ENCODE measurements around the gene ANKRD17. TPM values are rescaled to one million over a fixed set of nuclear protein-coding genes. Genes with fewer than 3 reads are reported as not detected.

Gene ANKRD17
- total and polyA plus RNA-seq, 9 of the 15 experiments (the other 6 are each of a cell fraction or from before 2014, with no cell fraction given), result 25.5 to 86.9 (median 52.2) TPM

DNA sequence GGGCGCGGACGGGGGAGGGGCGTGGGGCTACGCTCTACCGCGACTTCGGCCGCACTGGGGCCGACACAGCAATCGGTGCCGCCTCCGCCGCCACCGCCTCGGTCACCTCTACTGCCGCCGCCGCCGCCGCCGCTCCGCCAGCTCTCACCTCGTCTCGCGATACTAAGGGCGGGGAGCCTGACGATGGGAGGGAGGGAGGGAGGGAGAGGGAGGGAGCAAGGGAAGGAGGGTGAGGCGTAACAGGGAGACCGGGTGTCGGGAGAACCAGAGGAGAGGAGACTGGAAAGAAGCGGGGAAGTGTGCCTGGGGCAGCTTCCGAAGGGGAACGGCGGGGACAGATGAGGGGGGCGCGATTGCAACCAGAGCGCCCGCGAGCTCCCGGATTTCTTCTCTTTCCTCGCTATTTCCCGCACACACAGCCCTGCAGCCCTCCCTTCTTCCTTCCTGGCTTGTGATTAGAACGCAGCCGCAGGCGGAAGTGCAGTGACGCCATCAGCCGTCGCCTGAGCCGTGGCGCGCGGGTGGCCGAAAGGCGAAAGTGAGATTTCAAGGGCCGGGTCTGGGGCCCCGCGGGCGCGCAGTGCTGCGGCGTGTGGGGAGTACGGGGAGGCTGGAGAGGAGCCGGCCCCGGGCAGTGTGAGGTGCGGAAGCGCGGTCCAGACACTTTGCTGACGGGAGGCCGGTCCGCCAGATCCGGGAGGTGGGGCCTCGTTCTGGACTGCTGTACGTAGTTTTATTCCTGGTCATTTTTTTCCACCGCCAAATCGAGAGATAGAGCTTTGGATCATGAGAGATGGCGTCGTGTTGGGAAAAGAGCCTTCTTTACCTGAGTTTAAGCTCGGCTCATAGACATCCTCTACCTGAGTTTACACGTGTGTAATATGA is at the start of gene ANKRD17 (continued):
- TF ChIP-seq, protein P1, sequence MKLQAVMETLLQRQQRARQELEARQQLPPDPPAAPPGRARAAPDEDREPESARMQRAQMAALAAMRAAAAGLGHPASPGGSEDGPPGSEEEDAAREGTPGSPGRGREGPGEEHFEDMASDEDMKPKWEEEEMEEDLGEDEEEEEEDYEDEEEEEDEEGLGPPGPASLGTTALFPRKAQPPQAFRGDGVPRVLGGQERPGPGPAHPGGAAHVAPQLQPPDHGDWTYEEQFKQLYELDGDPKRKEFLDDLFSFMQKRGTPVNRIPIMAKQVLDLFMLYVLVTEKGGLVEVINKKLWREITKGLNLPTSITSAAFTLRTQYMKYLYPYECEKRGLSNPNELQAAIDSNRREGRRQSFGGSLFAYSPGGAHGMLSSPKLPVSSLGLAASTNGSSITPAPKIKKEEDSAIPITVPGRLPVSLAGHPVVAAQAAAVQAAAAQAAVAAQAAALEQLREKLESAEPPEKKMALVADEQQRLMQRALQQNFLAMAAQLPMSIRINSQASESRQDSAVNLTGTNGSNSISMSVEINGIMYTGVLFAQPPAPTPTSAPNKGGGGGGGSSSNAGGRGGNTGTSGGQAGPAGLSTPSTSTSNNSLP (IDR thresholded peaks at IDR 0.05; ENCODE audit: borderline replicate concordance, low read depth, low read length), result 0 out of 2 replicates have a peak, but pooled peaks have one; percentile 10
- TF ChIP-seq TSHZ1 (CRISPR knock-in tag; IDR thresholded peaks at IDR 0.05) (no peak), CUX1 (CRISPR knock-in tag; IDR thresholded peaks at IDR 0.05) (no peak), POLR2A (conservative IDR thresholded peaks at IDR 0.05) (peak; percentile 98), CHCHD3 (CRISPR knock-in tag; IDR thresholded peaks at IDR 0.05) (no peak), YBX1 (IDR thresholded peaks at IDR 0.05) (no peak), FOXA1 (IDR thresholded peaks at IDR 0.05; ENCODE audit: borderline replicate concordance) (no peak), TGIF2 (CRISPR knock-in tag; IDR thresholded peaks at IDR 0.05) (no peak), ZNF583 (CRISPR knock-in tag; IDR thresholded peaks at IDR 0.05) (no peak), TFE3 (CRISPR knock-in tag; IDR thresholded peaks at IDR 0.05) (no peak), ZNF212 (CRISPR knock-in tag; IDR thresholded peaks at IDR 0.05) (0 out of 2 replicates have a peak, but pooled peaks have one; percentile 39), MAFG (tag; conservative IDR thresholded peaks at IDR 0.05) (no peak)
- TF ChIP-seq, protein P2, sequence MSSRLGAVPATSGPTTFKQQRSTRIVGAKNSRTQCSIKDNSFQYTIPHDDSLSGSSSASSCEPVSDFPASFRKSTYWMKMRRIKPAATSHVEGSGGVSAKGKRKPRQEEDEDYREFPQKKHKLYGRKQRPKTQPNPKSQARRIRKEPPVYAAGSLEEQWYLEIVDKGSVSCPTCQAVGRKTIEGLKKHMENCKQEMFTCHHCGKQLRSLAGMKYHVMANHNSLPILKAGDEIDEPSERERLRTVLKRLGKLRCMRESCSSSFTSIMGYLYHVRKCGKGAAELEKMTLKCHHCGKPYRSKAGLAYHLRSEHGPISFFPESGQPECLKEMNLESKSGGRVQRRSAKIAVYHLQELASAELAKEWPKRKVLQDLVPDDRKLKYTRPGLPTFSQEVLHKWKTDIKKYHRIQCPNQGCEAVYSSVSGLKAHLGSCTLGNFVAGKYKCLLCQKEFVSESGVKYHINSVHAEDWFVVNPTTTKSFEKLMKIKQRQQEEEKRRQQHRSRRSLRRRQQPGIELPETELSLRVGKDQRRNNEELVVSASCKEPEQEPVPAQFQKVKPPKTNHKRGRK (tag; IDR thresholded peaks at IDR 0.05), result no peak
